ENCODE results near the gene RBMS1. TPM values are rescaled to one million over a fixed set of nuclear protein-coding genes. Genes with fewer than 3 reads are reported as not detected.

The RBMS1 gene
- total and polyA plus RNA-seq, 4 donors = 7.9 to 23.5 (median 15.5) TPM

DNA sequence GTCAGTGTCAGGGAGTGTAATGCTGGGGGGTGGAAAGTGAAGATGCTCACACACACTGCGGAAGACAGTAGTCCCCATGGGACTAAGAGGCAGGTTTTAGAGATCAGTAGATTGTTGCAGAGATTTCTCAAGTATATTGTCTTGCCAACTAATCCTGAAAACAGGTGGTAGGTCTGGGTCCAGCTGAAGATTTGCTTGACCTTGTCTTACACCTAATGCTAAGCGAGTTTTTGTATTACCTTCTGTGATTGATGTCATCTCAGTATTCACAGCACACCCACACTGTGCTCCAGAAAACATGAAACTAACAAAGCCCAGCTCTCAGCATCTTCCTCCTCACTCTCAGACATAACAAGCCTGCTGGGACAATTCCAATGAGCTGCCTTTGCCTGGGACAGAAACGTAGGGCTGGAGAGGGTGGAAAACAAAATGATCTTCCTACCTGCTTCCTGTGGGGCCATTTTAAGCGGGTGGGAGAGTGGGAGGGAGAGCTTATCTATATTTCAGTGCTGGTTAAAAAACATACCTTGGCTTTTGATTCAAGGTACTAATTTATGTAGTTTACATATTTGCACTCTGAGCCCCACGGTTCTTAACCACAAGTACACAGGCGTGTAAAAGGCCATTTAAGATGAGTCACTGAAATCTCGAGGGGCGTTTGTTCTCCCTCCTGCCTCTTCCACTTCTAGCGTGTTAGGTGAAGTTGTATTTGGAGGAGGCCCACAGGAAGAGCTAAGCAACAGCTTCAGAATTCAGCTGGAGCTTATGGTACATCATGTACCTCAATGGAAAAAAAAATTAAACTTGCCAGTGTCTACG, 23.1 kb upstream of the RBMS1 start:
- Histone ChIP-seq H3K27me3 (ENCODE audit: control insufficient read depth in 4 of 4, insufficient read depth in 4 of 4, low read length in 3 of 4) (no peaks in the 10 kb centered on the region), H3K36me3 (ENCODE audit: control insufficient read depth in 4 of 4, insufficient read depth in 3 of 4, low read depth in 1 of 4, low read length in 3 of 4) (no peaks in the 10 kb centered on the region), H3K9ac (ENCODE audit: low read depth in 1 of 2, low read length in 2 of 2) (no peak overlapping the region), H3K4me3 (ENCODE audit: low read depth in 1 of 3, low read length in 3 of 3) (no peak overlapping the region), H3K27ac (ENCODE audit: low read depth in 1 of 2, low read length in 2 of 2) (no peak overlapping the region), H3K9me3 (ENCODE audit: control insufficient read depth in 4 of 4, low read length in 3 of 4) (no peaks in the 10 kb centered on the region), H3K4me1 (ENCODE audit: control insufficient read depth in 4 of 4, insufficient read depth in 4 of 4, low read length in 3 of 4) (no peaks in the 10 kb centered on the region)
- TF ChIP-seq HNF4G (IDR thresholded peaks at IDR 0.05) (no peak), RXRA (IDR thresholded peaks at IDR 0.05) (no peak), HNF4A (conservative IDR thresholded peaks at IDR 0.05) (no peak)
- TF ChIP-seq, protein P1, sequence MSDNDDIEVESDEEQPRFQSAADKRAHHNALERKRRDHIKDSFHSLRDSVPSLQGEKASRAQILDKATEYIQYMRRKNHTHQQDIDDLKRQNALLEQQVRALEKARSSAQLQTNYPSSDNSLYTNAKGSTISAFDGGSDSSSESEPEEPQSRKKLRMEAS (IDR thresholded peaks at IDR 0.05) = no peak
- TF ChIP-seq, protein P2, sequence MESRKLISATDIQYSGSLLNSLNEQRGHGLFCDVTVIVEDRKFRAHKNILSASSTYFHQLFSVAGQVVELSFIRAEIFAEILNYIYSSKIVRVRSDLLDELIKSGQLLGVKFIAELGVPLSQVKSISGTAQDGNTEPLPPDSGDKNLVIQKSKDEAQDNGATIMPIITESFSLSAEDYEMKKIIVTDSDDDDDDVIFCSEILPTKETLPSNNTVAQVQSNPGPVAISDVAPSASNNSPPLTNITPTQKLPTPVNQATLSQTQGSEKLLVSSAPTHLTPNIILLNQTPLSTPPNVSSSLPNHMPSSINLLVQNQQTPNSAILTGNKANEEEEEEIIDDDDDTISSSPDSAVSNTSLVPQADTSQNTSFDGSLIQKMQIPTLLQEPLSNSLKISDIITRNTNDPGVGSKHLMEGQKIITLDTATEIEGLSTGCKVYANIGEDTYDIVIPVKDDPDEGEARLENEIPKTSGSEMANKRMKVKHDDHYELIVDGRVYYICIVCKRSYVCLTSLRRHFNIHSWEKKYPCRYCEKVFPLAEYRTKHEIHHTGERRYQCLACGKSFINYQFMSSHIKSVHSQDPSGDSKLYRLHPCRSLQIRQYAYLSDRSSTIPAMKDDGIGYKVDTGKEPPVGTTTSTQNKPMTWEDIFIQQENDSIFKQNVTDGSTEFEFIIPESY (IDR thresholded peaks at IDR 0.05) = no peak
- TF ChIP-seq, protein P3, sequence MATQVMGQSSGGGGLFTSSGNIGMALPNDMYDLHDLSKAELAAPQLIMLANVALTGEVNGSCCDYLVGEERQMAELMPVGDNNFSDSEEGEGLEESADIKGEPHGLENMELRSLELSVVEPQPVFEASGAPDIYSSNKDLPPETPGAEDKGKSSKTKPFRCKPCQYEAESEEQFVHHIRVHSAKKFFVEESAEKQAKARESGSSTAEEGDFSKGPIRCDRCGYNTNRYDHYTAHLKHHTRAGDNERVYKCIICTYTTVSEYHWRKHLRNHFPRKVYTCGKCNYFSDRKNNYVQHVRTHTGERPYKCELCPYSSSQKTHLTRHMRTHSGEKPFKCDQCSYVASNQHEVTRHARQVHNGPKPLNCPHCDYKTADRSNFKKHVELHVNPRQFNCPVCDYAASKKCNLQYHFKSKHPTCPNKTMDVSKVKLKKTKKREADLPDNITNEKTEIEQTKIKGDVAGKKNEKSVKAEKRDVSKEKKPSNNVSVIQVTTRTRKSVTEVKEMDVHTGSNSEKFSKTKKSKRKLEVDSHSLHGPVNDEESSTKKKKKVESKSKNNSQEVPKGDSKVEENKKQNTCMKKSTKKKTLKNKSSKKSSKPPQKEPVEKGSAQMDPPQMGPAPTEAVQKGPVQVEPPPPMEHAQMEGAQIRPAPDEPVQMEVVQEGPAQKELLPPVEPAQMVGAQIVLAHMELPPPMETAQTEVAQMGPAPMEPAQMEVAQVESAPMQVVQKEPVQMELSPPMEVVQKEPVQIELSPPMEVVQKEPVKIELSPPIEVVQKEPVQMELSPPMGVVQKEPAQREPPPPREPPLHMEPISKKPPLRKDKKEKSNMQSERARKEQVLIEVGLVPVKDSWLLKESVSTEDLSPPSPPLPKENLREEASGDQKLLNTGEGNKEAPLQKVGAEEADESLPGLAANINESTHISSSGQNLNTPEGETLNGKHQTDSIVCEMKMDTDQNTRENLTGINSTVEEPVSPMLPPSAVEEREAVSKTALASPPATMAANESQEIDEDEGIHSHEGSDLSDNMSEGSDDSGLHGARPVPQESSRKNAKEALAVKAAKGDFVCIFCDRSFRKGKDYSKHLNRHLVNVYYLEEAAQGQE (IDR thresholded peaks at IDR 0.05) = no peak
- WGBS = 78% methylated on average over 10 of the region's 10 CpGs
- no peak for DNase-seq (ENCODE audit: low spot score)

DNA sequence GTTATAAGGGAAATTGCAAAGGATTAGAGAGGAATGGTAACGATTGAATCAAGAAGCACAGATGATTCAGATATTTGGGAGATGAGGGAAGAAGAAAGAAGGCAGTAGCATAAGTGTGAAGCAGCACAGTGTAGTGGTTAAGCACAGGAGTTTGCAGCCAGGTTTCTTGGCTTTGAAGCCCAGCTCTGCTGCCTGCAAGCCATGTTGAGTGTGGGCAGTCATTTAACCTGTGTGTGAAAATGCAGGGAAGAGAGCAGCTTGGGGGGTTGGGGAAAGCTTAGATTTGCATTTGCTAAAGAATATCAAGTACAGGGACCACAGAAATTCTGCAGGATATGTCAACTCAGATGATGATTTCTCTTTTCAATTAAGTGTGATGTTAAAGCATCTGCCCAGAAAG, 21.5 kb upstream of the RBMS1 start:
- Histone ChIP-seq H3K4me1 (ENCODE audit: control insufficient read depth in 4 of 4, insufficient read depth in 4 of 4, low read length in 3 of 4) (no peaks in the 10 kb centered on the region), H3K9ac (ENCODE audit: low read depth in 1 of 2, low read length in 2 of 2) (no peak overlapping the region), H3K36me3 (ENCODE audit: control insufficient read depth in 4 of 4, insufficient read depth in 3 of 4, low read depth in 1 of 4, low read length in 3 of 4) (no peaks in the 10 kb centered on the region), H3K9me3 (ENCODE audit: control insufficient read depth in 4 of 4, low read length in 3 of 4) (no peaks in the 10 kb centered on the region), H3K4me3 (ENCODE audit: low read depth in 1 of 3, low read length in 3 of 3) (no peak overlapping the region), H3K27me3 (ENCODE audit: control insufficient read depth in 4 of 4, insufficient read depth in 4 of 4, low read length in 3 of 4) (no peaks in the 10 kb centered on the region), H3K27ac (ENCODE audit: low read depth in 1 of 2, low read length in 2 of 2) (no peak overlapping the region)
- 69% methylated on average over 1 of the region's 1 CpG for WGBS
- DNase-seq (ENCODE audit: low spot score) = no peak
- TF ChIP-seq YY1 (IDR thresholded peaks at IDR 0.05) = no peak
- TF ChIP-seq GABPA (IDR thresholded peaks at IDR 0.05 in 1 of 2, conservative IDR thresholded peaks at IDR 0.05 in 1 of 2) = no peak
- no peak for TF ChIP-seq JUND (IDR thresholded peaks at IDR 0.05)
- TF ChIP-seq EGR1 (IDR thresholded peaks at IDR 0.05; ENCODE audit: low read depth in 2 of 2) = no peak
- no peak for TF ChIP-seq SP1 (IDR thresholded peaks at IDR 0.05)
- TF ChIP-seq, protein P1 (IDR thresholded peaks at IDR 0.05) = no peak
- TF ChIP-seq, protein P2 (IDR thresholded peaks at IDR 0.05) = no peak
- TF ChIP-seq, protein P3 (IDR thresholded peaks at IDR 0.05) = no peak
- TF ChIP-seq, protein P4, sequence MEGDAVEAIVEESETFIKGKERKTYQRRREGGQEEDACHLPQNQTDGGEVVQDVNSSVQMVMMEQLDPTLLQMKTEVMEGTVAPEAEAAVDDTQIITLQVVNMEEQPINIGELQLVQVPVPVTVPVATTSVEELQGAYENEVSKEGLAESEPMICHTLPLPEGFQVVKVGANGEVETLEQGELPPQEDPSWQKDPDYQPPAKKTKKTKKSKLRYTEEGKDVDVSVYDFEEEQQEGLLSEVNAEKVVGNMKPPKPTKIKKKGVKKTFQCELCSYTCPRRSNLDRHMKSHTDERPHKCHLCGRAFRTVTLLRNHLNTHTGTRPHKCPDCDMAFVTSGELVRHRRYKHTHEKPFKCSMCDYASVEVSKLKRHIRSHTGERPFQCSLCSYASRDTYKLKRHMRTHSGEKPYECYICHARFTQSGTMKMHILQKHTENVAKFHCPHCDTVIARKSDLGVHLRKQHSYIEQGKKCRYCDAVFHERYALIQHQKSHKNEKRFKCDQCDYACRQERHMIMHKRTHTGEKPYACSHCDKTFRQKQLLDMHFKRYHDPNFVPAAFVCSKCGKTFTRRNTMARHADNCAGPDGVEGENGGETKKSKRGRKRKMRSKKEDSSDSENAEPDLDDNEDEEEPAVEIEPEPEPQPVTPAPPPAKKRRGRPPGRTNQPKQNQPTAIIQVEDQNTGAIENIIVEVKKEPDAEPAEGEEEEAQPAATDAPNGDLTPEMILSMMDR (IDR thresholded peaks at IDR 0.05; ENCODE audit: low read depth, low read length, missing input control) = no peak
- no peak for TF ChIP-seq HNF4G (IDR thresholded peaks at IDR 0.05)
- no peak for TF ChIP-seq NR2F2 (IDR thresholded peaks at IDR 0.05)
- TF ChIP-seq, protein P5, sequence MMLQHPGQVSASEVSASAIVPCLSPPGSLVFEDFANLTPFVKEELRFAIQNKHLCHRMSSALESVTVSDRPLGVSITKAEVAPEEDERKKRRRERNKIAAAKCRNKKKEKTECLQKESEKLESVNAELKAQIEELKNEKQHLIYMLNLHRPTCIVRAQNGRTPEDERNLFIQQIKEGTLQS (IDR thresholded peaks at IDR 0.05) = no peak
- no peak for TF ChIP-seq RXRA (IDR thresholded peaks at IDR 0.05)
- no peak for TF ChIP-seq RAD21 (IDR thresholded peaks at IDR 0.05)
- no peak for TF ChIP-seq TAF1 (conservative IDR thresholded peaks at IDR 0.05)
- no peak for TF ChIP-seq FOXA1 (IDR thresholded peaks at IDR 0.05)
